Body of pancreas (tissue), 4 donors: ENCODE results near the gene PHRF1. TPM values are rescaled to one million over a fixed set of nuclear protein-coding genes. Genes with fewer than 3 reads are reported as not detected.

Source experiments
- ATAC-seq: fragments of 150-250 bp; one replicate; pipeline ENCODE4 v1.9.1; 2016
- DNase-seq, 4 donors: peaks; one replicate each; pipeline ENCODE4 v3.0.0-alpha.2; 2019
- H3K27ac ChIP-seq, 4 donors: fragments of 200-600 bp; sonication (generic); 1 replicate in 3 of 4; 2 replicates in 1 of 4; pipeline versions ENCODE4 v1.5.1 to v1.6.1; 2016 to 2019; ENCODE audit warnings: mild to moderate bottlenecking in 1 of 4, mixed read lengths in 1 of 4, moderate library complexity in 1 of 4
- H3K27me3 ChIP-seq, 2 donors: fragments of 200-600 bp; sonication (generic); one replicate each; pipeline ENCODE4 v1.6.0; 2016; ENCODE audit warnings: mild to moderate bottlenecking in 1 of 2
- H3K36me3 ChIP-seq, 2 donors: fragments of 200-600 bp; sonication (generic); replicated peaks in 1 of 2; 2 replicates each; pipeline ENCODE4 v1.5.1; 2016; ENCODE audit warnings: low read depth in 2 of 2; ENCODE audit not compliant: insufficient read depth in 1 of 2
- H3K4me1 ChIP-seq: fragments of 200-600 bp; sonication (generic); one replicate; pipeline ENCODE4 v1.6.0; 2016
- H3K4me3 ChIP-seq, 2 donors: fragments of 200-600 bp; sonication (generic); 1 replicate in 1 of 2; 2 replicates in 1 of 2; pipeline ENCODE4 v1.5.1; 2016 to 2019
- H3K9me3 ChIP-seq, 3 donors: fragments of 200-600 bp; sonication (generic); 1 replicate in 2 of 3; 2 replicates in 1 of 3; pipeline ENCODE4 v1.5.1; 2016
- POLR2A ChIP-seq, 3 donors: fragments of 450-650 bp; IDR thresholded peaks; one replicate each; pipeline ENCODE4 v1.6.1; 2016; ENCODE audit warnings: antibody characterized with exemption in 3 of 3, mild to moderate bottlenecking in 2 of 3
- WGBS, 2 donors: methylation state at CpG; one replicate each; pipeline ENCODE4 v1.1.5; 2017; 5-methylcytosine and 5-hydroxymethylcytosine counted together
- intact Hi-C: fragments of 100-400 bp; cut with DNase I; formaldehyde crosslinking; loops from one replicate; pipeline ENCODE4 v1.15.1; 2023
- total RNA-seq, 2 donors: library from RNA; depleted of rRNA; stranded (reverse); fragments of >200 nt; gene quantifications; one replicate each; pipeline ENCODE4 v1.1.0, GENCODE V29; 2016
- TF ChIP-seq, protein P1 (sequence below), 7 experiments: fragments of 450-650 bp in 4 of 7; fragments of 200-600 bp in 3 of 7; sonication (generic) in 3 of 7; IDR thresholded peaks; one replicate each; pipeline ENCODE4 v1.5.1; 2016 to 2019; ENCODE audit warnings: antibody characterized with exemption in 7 of 7

Gene PHRF1
- total RNA-seq, 2 donors from 2014 or later, result 18.2 to 34.3 TPM

DNA sequence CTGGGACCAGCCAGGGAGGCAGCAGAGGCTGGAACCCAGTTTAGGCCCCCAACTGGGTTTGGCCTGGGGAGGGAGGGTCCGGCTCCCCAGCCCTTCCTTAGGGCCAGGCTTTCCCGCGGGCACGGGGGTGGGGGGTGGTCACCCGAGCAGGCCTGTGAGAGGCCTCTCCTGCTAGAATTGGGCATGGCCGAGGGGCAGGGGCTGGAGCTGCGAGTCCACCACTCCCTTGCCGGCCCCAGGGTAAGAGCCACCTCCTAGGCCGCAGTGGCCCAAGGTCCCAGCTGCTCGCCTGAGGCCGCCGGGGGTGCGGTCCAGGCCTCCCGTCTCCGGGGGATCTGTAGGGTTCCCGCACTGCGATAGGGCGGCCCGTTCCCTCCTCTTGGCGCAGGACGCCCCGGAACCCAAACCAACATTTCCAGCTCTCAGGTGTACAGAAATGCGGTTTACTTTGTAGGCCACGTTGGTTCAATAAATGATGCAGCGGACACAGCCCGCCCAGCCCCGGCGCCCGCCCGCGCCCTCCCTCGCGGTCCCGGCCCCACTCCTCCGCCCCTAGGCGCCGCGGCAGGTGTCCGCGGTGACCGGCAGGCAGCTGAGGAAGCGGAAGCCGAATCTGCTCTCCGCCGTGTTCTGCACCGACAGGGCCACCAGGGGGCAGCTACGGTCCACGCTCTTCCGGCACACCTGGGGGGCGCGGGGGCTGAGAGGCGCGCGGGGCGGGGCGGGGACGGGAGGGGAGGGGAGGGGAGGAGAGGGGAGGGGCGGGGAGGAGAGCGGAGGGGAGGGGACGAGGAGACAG is 21.6 kb upstream of the PHRF1 start:
- H3K4me1 ChIP-seq, result peaks cover 33% of the 10 kb centered on the region
- H3K4me3 ChIP-seq, result peak overlapping the region in 1 of 2 donors; percentile 10
- no peaks in the 10 kb centered on the region for H3K9me3 ChIP-seq
- WGBS, 2 donors, result 7% methylated on average over 53 of the region's 60 CpGs; no CpG with 5 or more reads in 1 of the 2 donors
- no peaks in the 10 kb centered on the region for H3K27me3 ChIP-seq
- peak overlapping the region; percentile 42 to 77 (median 58) for H3K27ac ChIP-seq
- no peaks in the 10 kb centered on the region for H3K36me3 ChIP-seq
- DNase-seq, result peak; percentile 80 to 85 (median 83)
- TF ChIP-seq POLR2A (IDR thresholded peaks at IDR 0.05), result no peak
- TF ChIP-seq, protein P1, sequence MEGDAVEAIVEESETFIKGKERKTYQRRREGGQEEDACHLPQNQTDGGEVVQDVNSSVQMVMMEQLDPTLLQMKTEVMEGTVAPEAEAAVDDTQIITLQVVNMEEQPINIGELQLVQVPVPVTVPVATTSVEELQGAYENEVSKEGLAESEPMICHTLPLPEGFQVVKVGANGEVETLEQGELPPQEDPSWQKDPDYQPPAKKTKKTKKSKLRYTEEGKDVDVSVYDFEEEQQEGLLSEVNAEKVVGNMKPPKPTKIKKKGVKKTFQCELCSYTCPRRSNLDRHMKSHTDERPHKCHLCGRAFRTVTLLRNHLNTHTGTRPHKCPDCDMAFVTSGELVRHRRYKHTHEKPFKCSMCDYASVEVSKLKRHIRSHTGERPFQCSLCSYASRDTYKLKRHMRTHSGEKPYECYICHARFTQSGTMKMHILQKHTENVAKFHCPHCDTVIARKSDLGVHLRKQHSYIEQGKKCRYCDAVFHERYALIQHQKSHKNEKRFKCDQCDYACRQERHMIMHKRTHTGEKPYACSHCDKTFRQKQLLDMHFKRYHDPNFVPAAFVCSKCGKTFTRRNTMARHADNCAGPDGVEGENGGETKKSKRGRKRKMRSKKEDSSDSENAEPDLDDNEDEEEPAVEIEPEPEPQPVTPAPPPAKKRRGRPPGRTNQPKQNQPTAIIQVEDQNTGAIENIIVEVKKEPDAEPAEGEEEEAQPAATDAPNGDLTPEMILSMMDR (IDR thresholded peaks at IDR 0.05), result peak; percentile 45 to 84 (median 60)
- ATAC-seq, result peak; percentile 81
- intact Hi-C loops, result loop anchor here (10.0 kb wide), 1 partner anchor 170 kb away; no protein-coding TSS in a partner anchor

DNA sequence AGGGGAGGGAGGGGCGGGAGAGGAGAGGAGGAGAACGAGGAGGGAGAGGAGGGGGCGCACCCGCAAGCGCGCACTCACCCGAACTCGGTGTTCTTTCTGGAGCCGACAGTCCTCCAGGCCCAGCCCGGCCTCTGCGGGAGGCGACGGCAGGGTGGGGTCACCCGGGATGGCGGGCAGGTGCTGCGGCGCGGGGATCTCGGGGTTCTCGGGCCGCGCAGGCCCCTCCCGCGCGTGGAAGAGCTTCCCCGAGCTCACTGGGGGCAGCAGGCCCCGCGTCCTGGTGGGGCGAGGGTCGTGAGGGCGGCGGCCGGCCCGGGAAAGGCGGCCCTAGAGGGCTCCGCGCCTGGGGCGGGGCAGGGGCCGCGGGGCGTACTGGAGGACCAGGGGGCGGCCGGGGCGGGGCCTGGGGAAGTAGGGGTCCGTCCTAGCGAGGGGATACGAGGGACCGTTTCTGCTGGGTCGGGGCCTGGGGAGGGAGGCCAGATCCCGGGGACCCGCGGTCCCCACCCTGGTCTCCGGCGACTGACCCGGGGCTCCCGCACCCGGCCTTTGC is 21.0 kb upstream of the PHRF1 start:
- TF ChIP-seq POLR2A (IDR thresholded peaks at IDR 0.05), result peak in 2 of 3 donors; percentile 40 to 46
- TF ChIP-seq, protein P1 (IDR thresholded peaks at IDR 0.05), result no peak
- peak overlapping the region in 3 of 4 donors; percentile 63 to 77 (median 65) for H3K27ac ChIP-seq
- DNase-seq, result no peak
- H3K9me3 ChIP-seq, result no peaks in the 10 kb centered on the region
- no peak overlapping the region for H3K4me3 ChIP-seq
- peaks cover 40% of the 10 kb centered on the region for H3K4me1 ChIP-seq
- WGBS, 2 donors, result 2 to 4% methylated on average over 13 to 56 of the region's 57 CpGs
- intact Hi-C loops, result loop anchor here (10.0 kb wide), 1 partner anchor 169 kb away; no protein-coding TSS in a partner anchor
- ATAC-seq, result no peak
- H3K27me3 ChIP-seq, result no peaks in the 10 kb centered on the region
- H3K36me3 ChIP-seq, result no peaks in the 10 kb centered on the region

DNA sequence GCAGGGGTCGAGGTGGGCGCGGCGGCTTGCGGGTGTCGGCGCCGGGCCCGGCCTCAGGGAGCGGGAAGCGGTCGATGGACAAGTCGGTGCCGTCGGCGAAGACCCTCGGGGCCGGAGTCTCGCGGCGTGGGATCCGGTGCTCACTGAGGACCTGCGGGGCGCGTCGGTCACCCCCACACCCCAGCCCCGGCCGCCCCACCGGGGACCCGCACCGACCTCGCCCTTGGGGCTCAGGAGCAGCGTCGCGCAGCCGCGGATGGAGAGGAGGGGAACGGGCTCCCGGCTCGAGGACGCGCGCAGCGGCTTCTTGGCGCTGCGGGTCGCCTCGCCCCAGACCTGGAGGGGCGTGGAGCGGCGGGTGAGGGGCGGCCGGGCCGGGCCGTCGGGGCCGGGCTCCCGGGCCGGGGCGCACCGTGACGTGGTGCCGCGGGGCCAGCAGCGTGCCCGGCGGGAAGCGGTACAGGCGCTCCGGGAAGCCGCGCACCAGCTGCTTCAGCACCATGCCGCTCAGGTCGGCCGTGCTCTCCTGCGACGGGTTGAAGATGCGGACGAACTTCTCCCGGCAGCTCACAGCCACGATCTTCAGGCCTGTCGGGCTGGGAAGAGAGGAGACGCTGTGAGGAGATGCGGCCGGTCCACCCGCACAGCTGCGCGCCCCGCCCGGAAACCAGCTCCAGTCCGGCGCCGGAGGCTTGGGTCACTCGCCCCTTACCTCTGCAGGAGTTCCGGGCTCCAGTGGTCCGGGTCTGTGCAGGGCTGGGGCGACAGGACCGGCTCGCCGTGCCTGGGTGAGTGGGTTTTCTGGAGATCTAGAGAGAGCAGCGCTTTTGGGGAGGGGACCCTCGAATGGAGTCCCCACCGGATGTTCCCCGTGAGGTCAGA is 20.2 kb upstream of the PHRF1 start:
- WGBS, 2 donors, result 35 to 77% methylated on average over 3 to 62 of the region's 104 CpGs
- no peaks in the 10 kb centered on the region for H3K36me3 ChIP-seq
- DNase-seq (peak in 1 of 4 donors; percentile 46), ATAC-seq (no peak)
- intact Hi-C loops, result loop anchor here (10.0 kb wide), 1 partner anchor 169 kb away; no protein-coding TSS in a partner anchor
- no peaks in the 10 kb centered on the region for H3K27me3 ChIP-seq
- H3K27ac ChIP-seq, result peak overlapping the region in 3 of 4 donors; percentile 63 to 77 (median 65)
- no peaks in the 10 kb centered on the region for H3K9me3 ChIP-seq
- H3K4me1 ChIP-seq, result peaks cover 40% of the 10 kb centered on the region
- TF ChIP-seq, protein P1 (IDR thresholded peaks at IDR 0.05), result no peak
- TF ChIP-seq POLR2A (IDR thresholded peaks at IDR 0.05), result no peak
- no peak overlapping the region for H3K4me3 ChIP-seq

DNA sequence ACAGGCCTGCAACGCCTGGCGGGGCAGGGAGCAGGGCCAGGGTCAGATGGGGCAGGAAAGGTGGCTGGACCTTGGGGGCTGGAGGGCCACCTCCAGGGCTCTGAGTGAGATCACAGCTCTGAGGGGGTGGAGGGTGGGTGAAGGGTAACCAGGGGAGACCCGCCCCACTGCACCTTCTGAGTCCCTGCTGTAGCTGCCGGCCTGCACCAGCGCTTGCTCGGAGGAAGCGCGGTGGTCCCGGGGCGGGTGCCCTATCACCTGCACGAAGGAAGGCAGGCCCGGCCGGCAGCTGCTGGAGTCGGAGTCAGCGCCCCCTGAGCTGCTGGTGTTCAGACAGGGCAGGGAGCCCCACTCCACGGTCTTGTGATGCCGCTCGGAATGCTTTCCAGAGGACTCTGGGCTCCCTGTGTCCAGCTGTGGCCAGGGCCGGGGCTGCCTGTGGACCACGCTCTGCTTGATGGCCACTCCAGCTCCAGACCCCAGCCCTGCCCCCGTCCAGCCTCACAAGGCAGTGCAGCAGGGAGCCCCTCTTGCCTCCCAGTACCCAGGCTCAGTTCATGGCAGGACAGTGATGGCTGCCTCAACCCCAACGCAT is 19.5 kb upstream of the PHRF1 start:
- WGBS, 2 donors, result 84 to 92% methylated on average over 10 to 21 of the region's 22 CpGs
- H3K4me1 ChIP-seq, result peaks cover 45% of the 10 kb centered on the region
- H3K36me3 ChIP-seq, result no peaks in the 10 kb centered on the region
- no peak overlapping the region for H3K27ac ChIP-seq
- TF ChIP-seq, protein P1 (IDR thresholded peaks at IDR 0.05), result no peak
- TF ChIP-seq POLR2A (IDR thresholded peaks at IDR 0.05), result no peak
- no peak for ATAC-seq
- H3K9me3 ChIP-seq, result no peaks in the 10 kb centered on the region
- no peak overlapping the region for H3K4me3 ChIP-seq
- no peak for DNase-seq
- intact Hi-C loops, result loop anchor here (10.0 kb wide), 1 partner anchor 168 kb away; no protein-coding TSS in a partner anchor
- H3K27me3 ChIP-seq, result no peaks in the 10 kb centered on the region
